HepG2 (cell line): ENCODE results near the gene KIF5B.

ENCODE experiments used
- ADNP ChIP-seq: sonication (generic); formaldehyde crosslinking; IDR thresholded peaks from 2 replicates; pipeline ENCODE4 v1.4.0; 2020; ENCODE audit warnings: missing genetic modification reagents
- HNRNPUL1 ChIP-seq: fragments of 200-400 bp; formaldehyde crosslinking; IDR thresholded peaks from 2 replicates; pipeline ENCODE4 v1.6.1; 2017; ENCODE audit warnings: low read depth, mild to moderate bottlenecking, low read length, moderate library complexity
- IKZF5 ChIP-seq: IDR thresholded peaks from 2 replicates; pipeline ENCODE4 v1.6.1; 2018; ENCODE audit warnings: missing genetic modification reagents, mild to moderate bottlenecking, missing compliant biosample characterization
- JUND ChIP-seq: sonication (generic); formaldehyde crosslinking; IDR thresholded peaks from 2 replicates; pipeline ENCODE4 v1.8.0; 2022; ENCODE audit warnings: mild to moderate bottlenecking, missing genetic modification reagents
- NFE2 ChIP-seq: sonication (generic); formaldehyde crosslinking; IDR thresholded peaks from 2 replicates; pipeline ENCODE4 v1.4.0; 2020; ENCODE audit warnings: missing genetic modification reagents
- POLR2A ChIP-seq, 2 experiments: IDR thresholded peaks; 2 replicates each; pipeline ENCODE4 v1.6.1; 2011; ENCODE audit warnings: low read depth in 2 of 2, low read length in 2 of 2, mild to moderate bottlenecking in 1 of 2, moderate library complexity in 1 of 2; ENCODE audit not compliant: insufficient read depth in 1 of 2
- RBM39 ChIP-seq: fragments of 200-400 bp; formaldehyde crosslinking; IDR thresholded peaks from one replicate; pipeline ENCODE4 v1.6.1; 2018; ENCODE audit warnings: antibody characterized with exemption, mild to moderate bottlenecking, low read depth, low read length; ENCODE audit not compliant: poor library complexity, severe bottlenecking
- TAF1 ChIP-seq: sonication (generic); formaldehyde crosslinking; IDR thresholded peaks from 2 replicates; pipeline ENCODE4 v1.4.0; 2020; ENCODE audit warnings: missing genetic modification reagents
- ZNF83 ChIP-seq: sonication (generic); formaldehyde crosslinking; IDR thresholded peaks from 2 replicates; pipeline ENCODE4 v1.4.0; 2020; ENCODE audit warnings: missing genetic modification reagents, mild to moderate bottlenecking, borderline replicate concordance
- TF ChIP-seq, protein P1 (sequence below): fragments of 450-650 bp; IDR thresholded peaks from 2 replicates; pipeline ENCODE4 v1.6.1; 2016
- TF ChIP-seq, protein P2 (sequence below), 2 experiments: IDR thresholded peaks; 2 replicates each; pipeline ENCODE4 v1.6.1; 2011 to 2012; ENCODE audit warnings: low read length in 2 of 2, borderline replicate concordance in 1 of 2, low read depth in 1 of 2, mild to moderate bottlenecking in 1 of 2, moderate library complexity in 1 of 2
- TF ChIP-seq, protein P3 (sequence below): sonication (generic); formaldehyde crosslinking; IDR thresholded peaks from 2 replicates; pipeline ENCODE4 v1.4.0; 2020; ENCODE audit warnings: missing genetic modification reagents, borderline replicate concordance

GRCh38 chr10:31974434-31975124 is 81.6 kb downstream of the KIF5B start:
- TF ChIP-seq IKZF5, result no peak
- no peak for TF ChIP-seq JUND (CRISPR knock-in tag)
- no peak for TF ChIP-seq ADNP (CRISPR knock-in tag)
- TF ChIP-seq, protein P1, sequence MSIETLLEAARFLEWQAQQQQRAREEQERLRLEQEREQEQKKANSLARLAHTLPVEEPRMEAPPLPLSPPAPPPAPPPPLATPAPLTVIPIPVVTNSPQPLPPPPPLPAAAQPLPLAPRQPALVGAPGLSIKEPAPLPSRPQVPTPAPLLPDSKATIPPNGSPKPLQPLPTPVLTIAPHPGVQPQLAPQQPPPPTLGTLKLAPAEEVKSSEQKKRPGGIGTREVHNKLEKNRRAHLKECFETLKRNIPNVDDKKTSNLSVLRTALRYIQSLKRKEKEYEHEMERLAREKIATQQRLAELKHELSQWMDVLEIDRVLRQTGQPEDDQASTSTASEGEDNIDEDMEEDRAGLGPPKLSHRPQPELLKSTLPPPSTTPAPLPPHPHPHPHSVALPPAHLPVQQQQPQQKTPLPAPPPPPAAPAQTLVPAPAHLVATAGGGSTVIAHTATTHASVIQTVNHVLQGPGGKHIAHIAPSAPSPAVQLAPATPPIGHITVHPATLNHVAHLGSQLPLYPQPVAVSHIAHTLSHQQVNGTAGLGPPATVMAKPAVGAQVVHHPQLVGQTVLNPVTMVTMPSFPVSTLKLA, result no peak
- no peak for TF ChIP-seq NFE2 (CRISPR knock-in tag)
- TF ChIP-seq RBM39, result no peak
- no peak for TF ChIP-seq TAF1 (CRISPR knock-in tag)
- TF ChIP-seq HNRNPUL1, result no peak
- TF ChIP-seq ZNF83, result no peak
- TF ChIP-seq, protein P2, sequence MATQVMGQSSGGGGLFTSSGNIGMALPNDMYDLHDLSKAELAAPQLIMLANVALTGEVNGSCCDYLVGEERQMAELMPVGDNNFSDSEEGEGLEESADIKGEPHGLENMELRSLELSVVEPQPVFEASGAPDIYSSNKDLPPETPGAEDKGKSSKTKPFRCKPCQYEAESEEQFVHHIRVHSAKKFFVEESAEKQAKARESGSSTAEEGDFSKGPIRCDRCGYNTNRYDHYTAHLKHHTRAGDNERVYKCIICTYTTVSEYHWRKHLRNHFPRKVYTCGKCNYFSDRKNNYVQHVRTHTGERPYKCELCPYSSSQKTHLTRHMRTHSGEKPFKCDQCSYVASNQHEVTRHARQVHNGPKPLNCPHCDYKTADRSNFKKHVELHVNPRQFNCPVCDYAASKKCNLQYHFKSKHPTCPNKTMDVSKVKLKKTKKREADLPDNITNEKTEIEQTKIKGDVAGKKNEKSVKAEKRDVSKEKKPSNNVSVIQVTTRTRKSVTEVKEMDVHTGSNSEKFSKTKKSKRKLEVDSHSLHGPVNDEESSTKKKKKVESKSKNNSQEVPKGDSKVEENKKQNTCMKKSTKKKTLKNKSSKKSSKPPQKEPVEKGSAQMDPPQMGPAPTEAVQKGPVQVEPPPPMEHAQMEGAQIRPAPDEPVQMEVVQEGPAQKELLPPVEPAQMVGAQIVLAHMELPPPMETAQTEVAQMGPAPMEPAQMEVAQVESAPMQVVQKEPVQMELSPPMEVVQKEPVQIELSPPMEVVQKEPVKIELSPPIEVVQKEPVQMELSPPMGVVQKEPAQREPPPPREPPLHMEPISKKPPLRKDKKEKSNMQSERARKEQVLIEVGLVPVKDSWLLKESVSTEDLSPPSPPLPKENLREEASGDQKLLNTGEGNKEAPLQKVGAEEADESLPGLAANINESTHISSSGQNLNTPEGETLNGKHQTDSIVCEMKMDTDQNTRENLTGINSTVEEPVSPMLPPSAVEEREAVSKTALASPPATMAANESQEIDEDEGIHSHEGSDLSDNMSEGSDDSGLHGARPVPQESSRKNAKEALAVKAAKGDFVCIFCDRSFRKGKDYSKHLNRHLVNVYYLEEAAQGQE (IDR thresholded peaks at IDR 0.05; ENCODE audit: borderline replicate concordance in 1 of 2, low read depth in 1 of 2, low read length in 2 of 2), result no peak
- TF ChIP-seq, protein P3, sequence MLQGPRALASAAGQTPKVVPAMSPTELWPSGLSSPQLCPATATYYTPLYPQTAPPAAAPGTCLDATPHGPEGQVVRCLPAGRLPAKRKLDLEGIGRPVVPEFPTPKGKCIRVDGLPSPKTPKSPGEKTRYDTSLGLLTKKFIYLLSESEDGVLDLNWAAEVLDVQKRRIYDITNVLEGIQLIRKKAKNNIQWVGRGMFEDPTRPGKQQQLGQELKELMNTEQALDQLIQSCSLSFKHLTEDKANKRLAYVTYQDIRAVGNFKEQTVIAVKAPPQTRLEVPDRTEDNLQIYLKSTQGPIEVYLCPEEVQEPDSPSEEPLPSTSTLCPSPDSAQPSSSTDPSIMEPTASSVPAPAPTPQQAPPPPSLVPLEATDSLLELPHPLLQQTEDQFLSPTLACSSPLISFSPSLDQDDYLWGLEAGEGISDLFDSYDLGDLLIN (CRISPR knock-in tag), result no peak
- no peak for TF ChIP-seq POLR2A (IDR thresholded peaks at IDR 0.05; ENCODE audit: insufficient read depth in 1 of 2, low read depth in 2 of 2, low read length in 2 of 2)
